NCI-H2107 treated with DMSO at 0.1 percent for 48 hours (cell line): ENCODE measurements around the gene RFXAP.

Source experiments
- DNase-seq: peaks from one replicate; lab custom pipeline; 2025; ENCODE audit not compliant: unreplicated experiment; lab: John Stamatoyannopoulos, UW

RFXAP gene

GRCh38 chr13:36815062-36815461 lies 4.0 kb upstream of the RFXAP start:
- DNase-seq = peak; percentile 12

GRCh38 chr13:36817996-36818803 lies 822 bp upstream of the RFXAP start:
- no peak for DNase-seq

GRCh38 chr13:36819739-36820090 lies 693 bp downstream of the RFXAP start:
- DNase-seq = peak; percentile 38

- DNase-seq = no peak
Observed at GRCh38 chr13:36820222-36820621, 1.2 kb downstream of the RFXAP start.

GRCh38 chr13:36822785-36823184 lies 3.8 kb downstream of the RFXAP start:
- no peak for DNase-seq

- DNase-seq = no peak
Observed at GRCh38 chr13:36829753-36830152, 10.7 kb downstream of the RFXAP start.

- DNase-seq = no peak
Observed at GRCh38 chr13:36831291-36831690, 12.3 kb downstream of the RFXAP start.

GRCh38 chr13:36834299-36834698 lies 15.3 kb downstream of the RFXAP start:
- no peak for DNase-seq

- no peak for DNase-seq
Observed at GRCh38 chr13:36837354-36838092, 18.5 kb downstream of the RFXAP start.

GRCh38 chr13:36839281-36839680 lies 20.3 kb downstream of the RFXAP start:
- no peak for DNase-seq

- no peak for DNase-seq
Observed at GRCh38 chr13:36839981-36840380, 21.0 kb downstream of the RFXAP start.

- DNase-seq = no peak
Observed at GRCh38 chr13:36840718-36841250, 21.8 kb downstream of the RFXAP start.

- DNase-seq = no peak
Observed at GRCh38 chr13:36841391-36841790, 22.4 kb downstream of the RFXAP start.

- DNase-seq = no peak
Observed at GRCh38 chr13:36847606-36848005, 28.6 kb downstream of the RFXAP start.

GRCh38 chr13:36848199-36848982 lies 29.4 kb downstream of the RFXAP start:
- peak; percentile 59 for DNase-seq

GRCh38 chr13:36850790-36851438 lies 31.9 kb downstream of the RFXAP start:
- DNase-seq = peak; percentile 33

GRCh38 chr13:36857253-36857652 lies 38.2 kb downstream of the RFXAP start:
- DNase-seq = no peak

GRCh38 chr13:36858290-36858689 lies 39.3 kb downstream of the RFXAP start:
- DNase-seq = peak; percentile 83

GRCh38 chr13:36859259-36859658 lies 40.2 kb downstream of the RFXAP start:
- DNase-seq = no peak

- DNase-seq = no peak
Observed at GRCh38 chr13:36862002-36862685, 43.1 kb downstream of the RFXAP start.
